SU-DHL-6 (cell line): ENCODE results near the gene STXBP3.

ENCODE experiments used
- H2AFZ ChIP-seq: fragments of 200-600 bp; sonication (generic); 2 replicates; pipeline ENCODE4 v1.6.1; 2014; ENCODE audit warnings: low read depth, mild to moderate bottlenecking, moderate library complexity, mixed read lengths, antibody characterized with exemption, low read length; ENCODE audit not compliant: severe bottlenecking
- H3F3A ChIP-seq: fragments of 200-600 bp; shearing (Covaris generic); 2 replicates; pipeline ENCODE4 v1.6.0; 2016; ENCODE audit warnings: antibody characterized with exemption, mild to moderate bottlenecking; ENCODE audit not compliant: insufficient read depth
- H3K27ac ChIP-seq: fragments of 200-600 bp; sonication (generic); 2 replicates; pipeline ENCODE4 v1.5.1; 2016; ENCODE audit warnings: low read depth, mild to moderate bottlenecking, low read length, moderate library complexity, mixed read lengths
- H3K27me3 ChIP-seq: fragments of 200-600 bp; sonication (generic), shearing (Covaris generic); 2 replicates; pipeline ENCODE4 v1.6.0; 2014; ENCODE audit warnings: mild to moderate bottlenecking, low read length
- H3K36me3 ChIP-seq: fragments of 200-600 bp; sonication (generic); 2 replicates; pipeline ENCODE4 v1.6.1; 2014; ENCODE audit warnings: mild to moderate bottlenecking, low read length, mixed read lengths
- H3K4me2 ChIP-seq: fragments of 300-600, 200-600 bp; shearing (Covaris generic), sonication (generic); 2 replicates; pipeline ENCODE4 v1.6.0; 2014; ENCODE audit warnings: low read length, low read depth, mild to moderate bottlenecking; ENCODE audit not compliant: poor library complexity, severe bottlenecking
- H3K4me3 ChIP-seq: fragments of 200-600 bp; sonication (generic); 2 replicates; pipeline ENCODE4 v1.5.1; 2014; ENCODE audit warnings: antibody characterized with exemption, low read length, mild to moderate bottlenecking, mixed read lengths; ENCODE audit not compliant: insufficient read depth, poor library complexity, severe bottlenecking
- H3K79me2 ChIP-seq: fragments of 200-600 bp; sonication (generic); 2 replicates; pipeline ENCODE4 v1.6.1; 2014; ENCODE audit warnings: mild to moderate bottlenecking, low read length, moderate library complexity; ENCODE audit not compliant: insufficient read depth
- H3K9ac ChIP-seq: fragments of 200-600 bp; sonication (generic); 2 replicates; pipeline ENCODE4 v1.7.0; 2014; ENCODE audit warnings: mild to moderate bottlenecking, low read length
- H3K9me2 ChIP-seq: fragments of 200-600 bp; sonication (generic); replicated peaks from 2 replicates; pipeline ENCODE4 v1.6.1; 2014; ENCODE audit warnings: low read length; ENCODE audit not compliant: insufficient read depth
- H3K9me3 ChIP-seq: fragments of 200-600 bp; sonication (generic); 2 replicates; pipeline ENCODE4 v1.6.1; 2014; ENCODE audit warnings: low read length, mixed read lengths; ENCODE audit not compliant: insufficient read depth
- H4K20me1 ChIP-seq: fragments of 200-600 bp; sonication (generic); 2 replicates; pipeline ENCODE4 v1.6.1; 2014; ENCODE audit warnings: low read depth, mild to moderate bottlenecking, antibody characterized with exemption, low read length, moderate library complexity, mixed read lengths
- CTCF ChIP-seq: fragments of 200-600 bp; sonication (generic); IDR thresholded peaks from one replicate; pipeline ENCODE4 v1.5.1; 2017; ENCODE audit warnings: antibody characterized with exemption, mild to moderate bottlenecking, low read length, moderate library complexity; ENCODE audit not compliant: insufficient read depth, poor library complexity, severe bottlenecking
- EZH2phosphoT487 ChIP-seq: fragments of 200-600 bp; sonication (generic), shearing (Covaris generic); conservative IDR thresholded peaks from 2 replicates; pipeline ENCODE4 v1.6.1; 2018; ENCODE audit warnings: mild to moderate bottlenecking, antibody characterized with exemption, low read length, moderate library complexity, mixed read lengths

The STXBP3 gene

GRCh38 chr1:108791790-108792189, 45.3 kb downstream of the STXBP3 start:
- H3F3A ChIP-seq, result no peaks in the 10 kb centered on the region
- H3K4me2 ChIP-seq, result no peak overlapping the region
- H3K9me3 ChIP-seq, result peaks cover 7% of the 10 kb centered on the region
- no peak for TF ChIP-seq CTCF
- no peak overlapping the region for H3K27ac ChIP-seq
- H3K36me3 ChIP-seq, result peaks cover 24% of the 10 kb centered on the region
- no peaks in the 10 kb centered on the region for H4K20me1 ChIP-seq
- H3K27me3 ChIP-seq, result no peaks in the 10 kb centered on the region
- H3K79me2 ChIP-seq, result no peaks in the 10 kb centered on the region
- H3K9ac ChIP-seq, result no peak overlapping the region
- no peak overlapping the region for H3K4me3 ChIP-seq
- H2AFZ ChIP-seq, result no peak overlapping the region
- no peaks in the 10 kb centered on the region for H3K9me2 ChIP-seq

GRCh38 chr1:108792420-108792819, 45.9 kb downstream of the STXBP3 start:
- H2AFZ ChIP-seq, result no peak overlapping the region
- H3K4me3 ChIP-seq, result no peak overlapping the region
- no peak overlapping the region for H3K27ac ChIP-seq
- H3K4me2 ChIP-seq, result no peak overlapping the region
- no peaks in the 10 kb centered on the region for H3F3A ChIP-seq
- no peaks in the 10 kb centered on the region for H3K27me3 ChIP-seq
- TF ChIP-seq EZH2phosphoT487 (no peak), CTCF (no peak)
- H3K9me3 ChIP-seq, result peaks cover 7% of the 10 kb centered on the region
- H3K9ac ChIP-seq, result no peak overlapping the region
- H3K36me3 ChIP-seq, result peaks cover 25% of the 10 kb centered on the region
- H3K79me2 ChIP-seq, result no peaks in the 10 kb centered on the region
- H4K20me1 ChIP-seq, result no peaks in the 10 kb centered on the region
- H3K9me2 ChIP-seq, result no peaks in the 10 kb centered on the region

- Histone ChIP-seq H3K9me2 (no peaks in the 10 kb centered on the region), H3K4me2 (no peak overlapping the region), H3K36me3 (peaks cover 18% of the 10 kb centered on the region), H3K9me3 (no peaks in the 10 kb centered on the region), H2AFZ (no peak overlapping the region), H3K79me2 (no peaks in the 10 kb centered on the region), H3K27me3 (no peaks in the 10 kb centered on the region), H3F3A (no peaks in the 10 kb centered on the region; the same call in 1 of the 2 replicates), H3K9ac (no peak overlapping the region), H3K4me3 (no peak overlapping the region), H4K20me1 (no peaks in the 10 kb centered on the region), H3K27ac (no peak overlapping the region)
- TF ChIP-seq EZH2phosphoT487 (no peak), CTCF (no peak)
These were observed 52.5 kb downstream of the STXBP3 start for GRCh38 chr1:108799001-108799400.

- H3K9me2 ChIP-seq, result no peaks in the 10 kb centered on the region
- no peak overlapping the region for H3K4me3 ChIP-seq
- no peaks in the 10 kb centered on the region for H3K27me3 ChIP-seq
- H3K36me3 ChIP-seq, result peaks cover 20% of the 10 kb centered on the region
- H2AFZ ChIP-seq, result no peak overlapping the region
- no peak overlapping the region for H3K9ac ChIP-seq
- no peak for TF ChIP-seq CTCF
- no peak for TF ChIP-seq EZH2phosphoT487
- no peaks in the 10 kb centered on the region; the same call in 1 of the 2 replicates for H3F3A ChIP-seq
- no peak overlapping the region for H3K4me2 ChIP-seq
- no peak overlapping the region for H3K27ac ChIP-seq
- H3K9me3 ChIP-seq, result no peaks in the 10 kb centered on the region
- H3K79me2 ChIP-seq, result no peaks in the 10 kb centered on the region
- no peaks in the 10 kb centered on the region for H4K20me1 ChIP-seq
These were observed 54.6 kb downstream of the STXBP3 start for GRCh38 chr1:108801101-108801500.
